Measurements from ENCODE around the gene CLEC12A.
"Not testable (repeated sequence)": the region's sequence is repeated elsewhere in the genome, so short reads cannot be mapped to it uniquely, and the experiment has no call there.

CLEC12A gene

DNA sequence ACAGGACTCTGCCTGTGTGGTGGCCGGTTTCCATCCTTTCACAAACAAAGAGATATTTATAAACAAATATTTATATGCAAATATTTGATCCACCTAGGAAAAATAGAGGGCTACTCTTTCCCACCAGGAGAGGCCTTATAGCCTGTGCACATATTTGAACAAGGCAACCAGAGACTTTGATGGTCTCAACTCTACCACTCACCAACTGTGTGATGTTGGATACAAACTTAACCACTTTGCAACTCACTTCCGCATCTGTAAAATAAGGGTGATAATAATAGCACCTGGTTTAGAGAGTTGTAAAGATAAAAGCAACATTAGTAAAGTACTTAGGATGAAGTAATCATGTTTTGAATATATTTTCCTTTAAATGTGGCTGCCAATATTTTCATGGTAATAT is 1.5 kb upstream of the CLEC12A start:
- DNase-seq (ENCODE audit: low spot score): no peak

- no peak for DNase-seq (ENCODE audit: low spot score)
Observed at GRCh38 chr12:9973949-9974348, 2.7 kb downstream of the CLEC12A start.

DNA sequence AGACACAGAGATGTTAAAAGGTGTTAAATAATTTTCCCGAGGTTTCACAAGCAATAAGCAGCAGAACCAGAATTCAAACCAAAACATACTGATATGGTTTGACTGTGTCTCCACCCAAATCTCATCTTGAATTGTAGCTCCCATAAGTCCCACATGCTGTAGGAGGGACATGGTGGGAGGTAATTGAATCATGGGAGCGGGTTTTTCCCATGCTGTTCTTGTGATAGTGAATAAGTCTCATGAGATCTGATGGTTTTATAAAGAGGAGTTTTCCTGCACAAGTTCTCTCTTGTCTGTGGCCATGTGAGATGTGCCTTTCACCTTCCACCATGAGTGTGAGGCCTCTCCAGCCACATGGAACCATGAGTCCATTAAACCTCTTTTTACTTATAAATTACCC is 3.5 kb downstream of the CLEC12A start:
- DNase-seq (ENCODE audit: low spot score): not testable (repeated sequence)

GRCh38 chr12:9975614-9976013 is 4.4 kb downstream of the CLEC12A start:
- DNase-seq (ENCODE audit: low spot score): no peak

GRCh38 chr12:9976626-9977025 is 5.4 kb downstream of the CLEC12A start:
- not testable (repeated sequence) for DNase-seq (ENCODE audit: low spot score)

DNA sequence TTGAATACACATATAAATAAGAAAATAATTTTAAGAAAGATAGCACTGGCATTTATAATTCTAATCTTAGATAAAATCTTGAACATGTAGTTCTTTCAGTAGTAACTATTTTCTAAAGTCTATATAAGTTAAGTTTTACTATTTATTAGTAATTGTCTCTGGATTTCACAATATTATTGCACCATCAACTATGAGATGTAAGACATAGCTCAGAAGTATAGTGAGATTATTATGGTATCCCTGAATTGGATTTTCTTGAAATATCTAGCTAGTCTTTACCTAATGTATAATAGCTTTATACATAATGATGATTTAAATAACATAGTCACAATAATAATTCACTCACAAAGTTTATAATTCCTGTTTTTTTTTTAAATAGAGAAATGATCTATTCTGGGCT is 6.7 kb downstream of the CLEC12A start:
- DNase-seq (ENCODE audit: low spot score): no peak

DNA sequence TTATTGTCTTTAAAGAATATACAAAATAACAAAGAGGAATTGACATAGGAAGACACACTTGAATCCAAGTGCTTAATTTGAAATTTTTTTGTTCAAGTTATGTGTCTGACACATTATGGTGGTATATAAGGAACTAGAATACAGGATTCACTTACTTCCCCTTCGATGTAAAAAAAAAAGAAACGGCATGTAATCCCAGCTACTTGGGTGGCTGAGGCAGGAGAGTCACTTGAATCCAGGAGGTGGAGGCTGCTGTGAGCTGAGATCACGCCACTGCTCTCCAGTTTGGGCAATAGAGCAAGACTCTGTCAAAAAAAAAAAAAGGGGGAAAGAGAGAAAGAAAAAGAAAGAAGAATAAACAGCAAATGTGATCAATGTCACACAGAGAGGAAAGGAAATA is 8.9 kb downstream of the CLEC12A start:
- no peak for DNase-seq (ENCODE audit: low spot score)

- no peak for DNase-seq (ENCODE audit: low spot score)
Observed at GRCh38 chr12:9991876-9992275, 20.7 kb downstream of the CLEC12A start.

GRCh38 chr12:9992296-9992695 is 21.1 kb downstream of the CLEC12A start:
- no peak for DNase-seq (ENCODE audit: low spot score)

GRCh38 chr12:9999016-9999415 is 27.8 kb downstream of the CLEC12A start, which contains the start of gene CLEC1B:
Gene CLEC1B (minus strand): TSS chr12:9999121. CDS start chr12:9999100, 21 bp downstream.
- no peak for DNase-seq (ENCODE audit: low spot score)

- no peak for DNase-seq (ENCODE audit: low spot score)
Observed at GRCh38 chr12:10001171-10001776, 30.1 kb downstream of the CLEC12A start.

GRCh38 chr12:10012630-10013330 is 41.6 kb downstream of the CLEC12A start:
- DNase-seq (ENCODE audit: low spot score): no peak

- no peak for DNase-seq (ENCODE audit: low spot score)
Observed at GRCh38 chr12:10015450-10015849, 44.2 kb downstream of the CLEC12A start.

DNA sequence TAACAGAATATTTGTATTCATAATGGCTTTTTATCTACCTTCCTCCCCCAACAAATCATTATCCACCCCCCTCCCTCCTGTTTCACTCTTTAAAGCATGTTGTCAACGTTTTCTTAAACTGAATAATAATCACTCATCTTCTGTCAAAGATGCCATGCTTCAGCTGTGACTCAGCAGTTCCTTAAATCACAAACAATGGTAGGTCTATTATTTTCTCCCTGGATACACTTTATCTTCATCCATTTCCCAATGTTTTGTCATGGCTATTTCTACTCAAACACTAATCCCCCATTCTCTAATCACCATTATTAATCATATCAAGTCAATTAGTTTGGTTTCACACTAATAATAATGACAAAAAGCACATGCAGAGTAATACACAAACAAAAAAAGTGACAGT is 45.7 kb downstream of the CLEC12A start:
- no peak for DNase-seq (ENCODE audit: low spot score)

- DNase-seq (ENCODE audit: low spot score): no peak
Observed at GRCh38 chr12:10018386-10018785, 47.2 kb downstream of the CLEC12A start.

- no peak for DNase-seq (ENCODE audit: low spot score)
Observed at GRCh38 chr12:10021342-10021741, 50.1 kb downstream of the CLEC12A start.

- DNase-seq (ENCODE audit: low spot score): no peak
Observed at GRCh38 chr12:10025236-10025635, 54.0 kb downstream of the CLEC12A start.

GRCh38 chr12:10026666-10027065 is 55.5 kb downstream of the CLEC12A start:
- not testable (repeated sequence) for DNase-seq (ENCODE audit: low spot score)

- DNase-seq (ENCODE audit: low spot score): no peak
Observed at GRCh38 chr12:10027311-10027710, 56.1 kb downstream of the CLEC12A start.

GRCh38 chr12:10027721-10028120 is 56.5 kb downstream of the CLEC12A start:
- no peak for DNase-seq (ENCODE audit: low spot score)

GRCh38 chr12:10030446-10030845 is 59.2 kb downstream of the CLEC12A start, which contains the start of gene CLEC9A:
Gene CLEC9A (plus strand): TSS chr12:10030682. CDS start chr12:10052688, 22,006 bp downstream.
- no peak for DNase-seq (ENCODE audit: low spot score)

DNA sequence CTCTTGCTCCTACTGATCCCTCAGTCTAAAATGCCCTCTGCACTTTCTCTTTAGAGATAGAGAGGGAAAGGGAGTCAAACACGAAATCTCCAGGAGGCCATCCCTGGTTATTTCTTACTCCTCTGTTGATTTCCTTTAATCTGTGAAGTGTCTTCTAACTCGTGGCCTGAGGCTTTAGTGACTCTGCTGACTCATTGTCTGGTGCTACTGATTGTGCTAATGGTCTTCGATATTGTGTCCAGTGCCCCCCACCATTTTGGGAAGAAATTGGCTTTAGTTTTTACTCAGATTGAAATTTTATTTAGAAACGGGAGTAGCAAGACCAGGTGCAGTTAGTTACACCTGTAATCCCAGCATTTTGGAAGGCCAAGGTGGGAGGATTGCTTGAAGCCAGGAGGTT is 60.1 kb downstream of the CLEC12A start:
- no peak for DNase-seq (ENCODE audit: low spot score)

DNA sequence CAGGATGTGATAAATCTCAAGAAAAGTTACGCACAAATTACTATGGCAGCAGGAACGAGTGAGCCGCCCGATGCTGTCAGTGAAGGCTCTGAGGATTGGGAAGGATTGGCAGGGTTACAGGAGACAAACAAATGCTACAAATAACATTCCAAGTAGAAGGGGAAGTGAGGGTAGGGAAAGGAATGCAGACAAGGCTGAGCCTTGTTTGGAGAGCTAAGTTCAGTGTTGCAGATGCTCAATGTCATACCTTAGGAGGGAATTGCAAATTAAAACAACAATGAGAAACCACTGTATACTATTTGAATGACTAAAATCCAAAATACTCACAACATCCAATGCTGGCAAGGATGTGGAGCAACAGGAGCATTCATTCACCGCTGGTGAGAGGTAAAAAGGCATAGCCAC is 60.6 kb downstream of the CLEC12A start:
- DNase-seq (ENCODE audit: low spot score): no peak

All from LoVo (cell line).